ENCODE measurements around the gene AHI1. TPM values are rescaled to one million over a fixed set of nuclear protein-coding genes. Genes with fewer than 3 reads are reported as not detected.

Gene AHI1
- polyA plus RNA-seq, 1 experiment, result 29.0 TPM

GRCh38 chr6:135537741-135538301 lies 40.3 kb upstream of the AHI1 start:
- TF ChIP-seq, protein P1, sequence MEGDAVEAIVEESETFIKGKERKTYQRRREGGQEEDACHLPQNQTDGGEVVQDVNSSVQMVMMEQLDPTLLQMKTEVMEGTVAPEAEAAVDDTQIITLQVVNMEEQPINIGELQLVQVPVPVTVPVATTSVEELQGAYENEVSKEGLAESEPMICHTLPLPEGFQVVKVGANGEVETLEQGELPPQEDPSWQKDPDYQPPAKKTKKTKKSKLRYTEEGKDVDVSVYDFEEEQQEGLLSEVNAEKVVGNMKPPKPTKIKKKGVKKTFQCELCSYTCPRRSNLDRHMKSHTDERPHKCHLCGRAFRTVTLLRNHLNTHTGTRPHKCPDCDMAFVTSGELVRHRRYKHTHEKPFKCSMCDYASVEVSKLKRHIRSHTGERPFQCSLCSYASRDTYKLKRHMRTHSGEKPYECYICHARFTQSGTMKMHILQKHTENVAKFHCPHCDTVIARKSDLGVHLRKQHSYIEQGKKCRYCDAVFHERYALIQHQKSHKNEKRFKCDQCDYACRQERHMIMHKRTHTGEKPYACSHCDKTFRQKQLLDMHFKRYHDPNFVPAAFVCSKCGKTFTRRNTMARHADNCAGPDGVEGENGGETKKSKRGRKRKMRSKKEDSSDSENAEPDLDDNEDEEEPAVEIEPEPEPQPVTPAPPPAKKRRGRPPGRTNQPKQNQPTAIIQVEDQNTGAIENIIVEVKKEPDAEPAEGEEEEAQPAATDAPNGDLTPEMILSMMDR (IDR thresholded peaks at IDR 0.05; ENCODE audit: low read depth, low read length), result no peak
- no peak overlapping the region for H3K4me3 ChIP-seq (ENCODE audit: low read depth, low read length)
- no peak overlapping the region for H3K27ac ChIP-seq (ENCODE audit: low read depth, low read length)
- POLR2A ChIA-PET, result no interaction called here
- DNase-seq (ENCODE audit: low read depth, low spot score), result no peak
- H3K9me3 ChIP-seq (ENCODE audit: control insufficient read depth, insufficient read depth, low read length), result no peaks in the 10 kb centered on the region
- no peaks in the 10 kb centered on the region for H3K27me3 ChIP-seq (ENCODE audit: control insufficient read depth, insufficient read depth, low read length)
- CTCF ChIA-PET, result no interaction called here

DNA sequence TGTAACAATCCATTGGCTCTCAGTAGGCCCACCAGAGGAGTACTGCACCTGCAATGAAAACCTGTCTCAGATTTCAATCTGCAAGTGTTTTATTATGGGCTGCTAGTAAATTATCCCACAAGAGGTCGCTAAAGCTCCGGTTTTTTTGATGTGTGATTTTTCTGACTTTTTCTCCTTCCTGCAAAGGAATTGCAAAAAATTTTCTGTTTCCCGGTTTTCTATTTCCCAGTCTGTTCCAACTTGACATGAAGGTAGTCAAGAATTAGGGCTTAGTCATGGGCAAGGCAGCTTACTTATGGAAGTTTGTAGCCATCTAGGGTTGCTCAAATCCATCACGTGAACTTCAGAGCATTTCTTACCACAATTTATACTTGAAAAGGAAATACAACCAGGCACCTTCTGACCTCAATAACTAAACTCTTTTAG lies 38.5 kb upstream of the AHI1 start:
- peak; percentile 94 for DNase-seq (ENCODE audit: low read depth, low spot score)
- POLR2A ChIA-PET, result interaction anchor here (0.6 to 1.4 kb wide), 7 partner anchors 15 to 593 kb away, joined by 3 to 4 read pairs (median 3); no protein-coding TSS in a partner anchor
- CTCF ChIA-PET, result interaction anchor here (0.6 to 3.0 kb wide), 20 partner anchors 9 to 781 kb away, joined by 3 to 44 read pairs (median 4); partner anchors contain the start of genes BCLAF1 and PDE7B
- Histone ChIP-seq H3K27me3 (ENCODE audit: control insufficient read depth, insufficient read depth, low read length) (no peaks in the 10 kb centered on the region), H3K9me3 (ENCODE audit: control insufficient read depth, insufficient read depth, low read length) (no peaks in the 10 kb centered on the region), H3K27ac (ENCODE audit: low read depth, low read length) (no peak overlapping the region), H3K4me3 (ENCODE audit: low read depth, low read length) (no peak overlapping the region)
- TF ChIP-seq, protein P1 (IDR thresholded peaks at IDR 0.05; ENCODE audit: low read depth, low read length), result peak; percentile 68

- CTCF ChIA-PET, result interaction anchor here (0.6 to 3.0 kb wide), 15 partner anchors 8 to 783 kb away, joined by 3 to 44 read pairs (median 4); partner anchors contain the start of gene PDE7B
- TF ChIP-seq, protein P1 (IDR thresholded peaks at IDR 0.05; ENCODE audit: low read depth, low read length), result no peak
- DNase-seq (ENCODE audit: low read depth, low spot score), result no peak
- Histone ChIP-seq H3K27ac (ENCODE audit: low read depth, low read length) (no peak overlapping the region), H3K9me3 (ENCODE audit: control insufficient read depth, insufficient read depth, low read length) (no peaks in the 10 kb centered on the region), H3K4me3 (ENCODE audit: low read depth, low read length) (no peak overlapping the region), H3K27me3 (ENCODE audit: control insufficient read depth, insufficient read depth, low read length) (no peaks in the 10 kb centered on the region)
- POLR2A ChIA-PET, result no interaction called here
Measured at GRCh38 chr6:135534773-135535380, 37.3 kb upstream of the AHI1 start.

- CTCF ChIA-PET, result no interaction called here
- H3K27ac ChIP-seq (ENCODE audit: low read depth, low read length), result no peak overlapping the region
- H3K27me3 ChIP-seq (ENCODE audit: control insufficient read depth, insufficient read depth, low read length), result no peaks in the 10 kb centered on the region
- DNase-seq (ENCODE audit: low read depth, low spot score), result no peak
- POLR2A ChIA-PET, result no interaction called here
- H3K4me3 ChIP-seq (ENCODE audit: low read depth, low read length), result no peak overlapping the region
- H3K9me3 ChIP-seq (ENCODE audit: control insufficient read depth, insufficient read depth, low read length), result no peaks in the 10 kb centered on the region
- TF ChIP-seq, protein P1 (IDR thresholded peaks at IDR 0.05; ENCODE audit: low read depth, low read length), result no peak
Measured at GRCh38 chr6:135532559-135532958, 35.0 kb upstream of the AHI1 start.

GRCh38 chr6:135531954-135532490 lies 34.5 kb upstream of the AHI1 start:
- DNase-seq (ENCODE audit: low read depth, low spot score), result no peak
- no peak overlapping the region for H3K27ac ChIP-seq (ENCODE audit: low read depth, low read length)
- no peaks in the 10 kb centered on the region for H3K27me3 ChIP-seq (ENCODE audit: control insufficient read depth, insufficient read depth, low read length)
- no peak overlapping the region for H3K4me3 ChIP-seq (ENCODE audit: low read depth, low read length)
- TF ChIP-seq, protein P1 (IDR thresholded peaks at IDR 0.05; ENCODE audit: low read depth, low read length), result no peak
- no peaks in the 10 kb centered on the region for H3K9me3 ChIP-seq (ENCODE audit: control insufficient read depth, insufficient read depth, low read length)
- ChIA-PET POLR2A (no interaction called here), CTCF (no interaction called here)
